ENCODE results near the gene MAP2K2.

MAP2K2 gene

GRCh38 chr19:4099041-4099764 is 24.7 kb downstream of the MAP2K2 start:
- no peak for DNase-seq

GRCh38 chr19:4098493-4098892 is 25.4 kb downstream of the MAP2K2 start:
- DNase-seq, result no peak

- DNase-seq, result no peak
Measured at GRCh38 chr19:4097501-4097900, 26.4 kb downstream of the MAP2K2 start.

GRCh38 chr19:4096049-4096892 is 27.7 kb downstream of the MAP2K2 start:
- no peak for DNase-seq

GRCh38 chr19:4095488-4095844 is 28.5 kb downstream of the MAP2K2 start:
- no peak for DNase-seq

- no peak for DNase-seq
Measured at GRCh38 chr19:4094761-4095487, 29.0 kb downstream of the MAP2K2 start.

GRCh38 chr19:4094291-4094690 is 29.6 kb downstream of the MAP2K2 start:
- no peak for DNase-seq

- DNase-seq, result no peak
Measured at GRCh38 chr19:4093643-4094175, 30.2 kb downstream of the MAP2K2 start.

GRCh38 chr19:4090356-4091220 is 33.3 kb downstream of the MAP2K2 start:
- DNase-seq, result no peak

- no peak for DNase-seq
Measured at GRCh38 chr19:4089946-4090345, 34.0 kb downstream of the MAP2K2 start.

GRCh38 chr19:4089400-4089908 is 34.5 kb downstream of the MAP2K2 start:
- no peak for DNase-seq

- no peak for DNase-seq
Measured at GRCh38 chr19:4088975-4089374, 34.9 kb downstream of the MAP2K2 start.

GRCh38 chr19:4087787-4088679 is 35.9 kb downstream of the MAP2K2 start:
- no peak for DNase-seq

- DNase-seq, result no peak
Measured at GRCh38 chr19:4086411-4086867, 37.5 kb downstream of the MAP2K2 start.

GRCh38 chr19:4084547-4084877 is 39.4 kb downstream of the MAP2K2 start:
- DNase-seq, result no peak

- DNase-seq, result no peak
Measured at GRCh38 chr19:4083677-4084546, 40.0 kb downstream of the MAP2K2 start.

- DNase-seq, result no peak
Measured at GRCh38 chr19:4082172-4082571, 41.8 kb downstream of the MAP2K2 start.

- DNase-seq, result no peak
Measured at GRCh38 chr19:4081441-4082129, 42.3 kb downstream of the MAP2K2 start.

- no peak for DNase-seq
Measured at GRCh38 chr19:4080473-4080872, 43.4 kb downstream of the MAP2K2 start.

All from eye (tissue), 1 donor.